ENCODE data around the gene PRSS2.

GRCh38 chr7:142777318-142777717, 6.5 kb downstream of the PRSS2 start:
- TF ChIP-seq POLR2AphosphoS5 (IDR thresholded peaks at IDR 0.05; ENCODE audit: borderline replicate concordance, low read depth, low read length) (no peak), EZH2 (IDR thresholded peaks at IDR 0.05) (no peak)
